GM18502 (cell line): Measurements from ENCODE around the gene TM2D1.
"Not testable (repeated sequence)": the region's sequence is repeated elsewhere in the genome, so short reads cannot be mapped to it uniquely, and the experiment has no call there.

Experiments used
- ATAC-seq: cut with Tn5 transposase; IDR thresholded peaks from one replicate; pipeline ENCODE4 v1.9.1; 2021; ENCODE audit warnings: mild to moderate bottlenecking; ENCODE audit not compliant: unreplicated experiment, poor library complexity

The TM2D1 gene

GRCh38 chr1:61724813-61725694 lies at the start of gene TM2D1:
TSS of gene TM2D1 (minus strand) at chr1:61725141. CDS start at chr1:61725120, 21 bp downstream.
- peak; percentile 99 for ATAC-seq

- ATAC-seq, result no peak
Measured at GRCh38 chr1:61770131-61770530, 45.2 kb upstream of the TM2D1 start.

DNA sequence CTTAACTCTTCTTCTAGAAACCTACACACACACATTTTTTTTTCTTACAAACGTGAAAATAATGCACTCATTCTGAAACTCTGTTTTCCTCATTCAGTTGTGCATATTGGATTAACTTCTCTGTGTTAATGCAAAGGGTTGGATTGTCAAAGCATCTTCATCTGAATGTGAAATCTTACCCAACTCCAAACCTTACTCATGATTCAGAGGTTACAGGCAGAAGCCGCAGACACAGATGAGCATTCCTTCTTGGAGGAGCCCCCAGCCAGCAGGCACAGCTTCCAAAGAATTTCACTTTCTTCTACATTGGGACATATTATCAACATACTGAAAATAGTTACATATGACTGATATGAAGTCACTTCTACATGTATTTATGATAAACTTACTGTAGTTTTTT lies 33.0 kb upstream of the TM2D1 start:
- ATAC-seq, result no peak

- no peak for ATAC-seq
Measured at GRCh38 chr1:61756773-61757172, 31.8 kb upstream of the TM2D1 start.

DNA sequence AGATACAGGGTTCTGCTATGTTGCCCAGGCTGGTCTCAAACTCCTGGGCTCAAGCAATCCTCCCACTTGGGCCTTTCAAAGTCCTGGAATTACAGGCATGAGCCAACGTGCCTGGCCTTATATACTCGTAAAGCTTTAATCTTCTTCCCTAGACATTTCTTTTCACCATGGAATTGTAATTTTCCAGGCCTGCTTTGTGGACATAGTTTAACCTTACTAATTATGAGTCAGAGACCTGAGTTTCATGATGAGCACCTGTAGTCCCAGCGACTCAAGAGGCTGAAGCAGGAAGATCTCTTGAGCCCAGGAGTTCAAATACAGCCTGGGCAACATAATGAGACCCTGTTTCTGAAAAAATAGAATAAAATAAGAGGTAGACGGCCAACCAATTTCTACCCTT lies 29.6 kb upstream of the TM2D1 start:
- no peak for ATAC-seq

GRCh38 chr1:61753998-61754508 lies 29.1 kb upstream of the TM2D1 start:
- ATAC-seq, result no peak

- no peak for ATAC-seq
Measured at GRCh38 chr1:61752921-61753389, 28.0 kb upstream of the TM2D1 start.

GRCh38 chr1:61749574-61749973 lies 24.6 kb upstream of the TM2D1 start:
- no peak for ATAC-seq

GRCh38 chr1:61748566-61748965 lies 23.6 kb upstream of the TM2D1 start:
- ATAC-seq, result no peak

- no peak for ATAC-seq
Measured at GRCh38 chr1:61746813-61747212, 21.9 kb upstream of the TM2D1 start.

GRCh38 chr1:61743716-61744580 lies 19.0 kb upstream of the TM2D1 start:
- ATAC-seq, result no peak

GRCh38 chr1:61743431-61743705 lies 18.4 kb upstream of the TM2D1 start:
- ATAC-seq, result no peak

DNA sequence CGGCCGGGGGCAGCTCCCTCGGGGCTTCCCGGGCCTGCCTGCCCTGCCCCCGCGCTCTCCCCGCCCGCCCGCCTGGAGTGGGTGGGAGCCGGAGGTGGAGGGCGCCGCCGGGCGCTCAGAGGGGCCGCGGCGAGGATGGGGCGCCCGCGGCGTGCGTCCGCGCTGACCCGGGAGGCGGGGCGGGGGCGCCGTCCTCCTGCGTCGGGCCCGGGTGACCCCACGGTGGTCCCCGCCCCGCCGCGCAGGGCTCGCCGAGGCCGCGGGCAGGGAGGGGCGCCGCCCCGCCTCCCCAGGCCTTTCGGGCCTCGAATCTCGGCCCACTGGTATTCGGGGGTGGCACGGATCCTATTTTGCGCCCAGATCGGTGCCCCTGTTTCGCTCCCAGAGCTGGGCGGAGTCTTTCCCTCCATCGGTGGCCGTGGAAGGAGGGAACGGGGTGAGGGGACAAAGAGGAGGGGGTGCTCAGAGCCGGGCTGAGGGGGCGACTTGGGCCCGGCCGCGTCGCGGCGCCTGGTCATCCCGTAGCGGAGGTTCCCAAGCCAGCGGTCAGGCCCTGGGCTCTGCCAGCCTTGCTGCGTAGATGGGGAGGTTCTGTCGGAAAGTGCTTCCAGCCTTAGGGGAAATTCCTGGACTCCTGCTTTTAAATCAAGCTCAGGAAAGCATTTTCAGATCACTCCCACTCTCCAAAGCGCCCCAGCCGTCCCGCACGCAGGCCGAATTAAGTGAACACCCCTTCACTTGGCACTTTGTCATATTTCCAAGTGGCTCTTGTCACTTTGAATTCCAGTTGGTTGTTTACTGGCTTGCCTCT lies 17.9 kb upstream of the TM2D1 start:
- peak; percentile 58 for ATAC-seq

GRCh38 chr1:61741711-61742619 lies 17.0 kb upstream of the TM2D1 start, which contains the start of gene PATJ:
TSS of gene PATJ (plus strand) at chr1:61742480. CDS start at chr1:61762893, 20,413 bp downstream.
- peak; percentile 85 for ATAC-seq

- ATAC-seq, result no peak
Measured at GRCh38 chr1:61740751-61741700, 16.1 kb upstream of the TM2D1 start.

GRCh38 chr1:61732726-61733125 lies 7.8 kb upstream of the TM2D1 start:
- no peak for ATAC-seq

GRCh38 chr1:61730679-61731078 lies 5.7 kb upstream of the TM2D1 start:
- ATAC-seq, result not testable (repeated sequence)

- ATAC-seq, result no peak
Measured at GRCh38 chr1:61727544-61727943, 2.6 kb upstream of the TM2D1 start.
